Prostate gland (tissue), 2 donors: ENCODE measurements around the gene PCDH9. TPM values are rescaled to one million over a fixed set of nuclear protein-coding genes. Genes with fewer than 3 reads are reported as not detected.
"Not testable (repeated sequence)": the region's sequence is repeated elsewhere in the genome, so short reads cannot be mapped to it uniquely, and the experiment has no call there.

Experiments
- DNase-seq: peaks from one replicate; pipeline ENCODE4 v3.0.0-alpha.2; 2019; ENCODE audit warnings: low spot score
- H3K27ac ChIP-seq, 2 donors: fragments of 200-600 bp; sonication (generic); 2 replicates each; pipeline ENCODE4 v1.5.1; 2017 to 2019
- H3K27me3 ChIP-seq: fragments of 200-600 bp; sonication (generic); replicated peaks from 2 replicates; pipeline ENCODE4 v1.5.1; 2019; ENCODE audit not compliant: insufficient read depth
- H3K36me3 ChIP-seq, 2 donors: fragments of 200-600 bp; sonication (generic); 1 replicate in 1 of 2; 2 replicates in 1 of 2; pipeline versions ENCODE4 v1.5.1 to v1.8.1; 2017 to 2019
- H3K4me1 ChIP-seq: fragments of 200-600 bp; sonication (generic); replicated peaks from 2 replicates; pipeline ENCODE4 v1.5.1; 2019
- H3K4me3 ChIP-seq, 2 donors: fragments of 200-600 bp; sonication (generic); 2 replicates each; pipeline ENCODE4 v1.5.1; 2017 to 2019
- H3K9me3 ChIP-seq: fragments of 200-600 bp; sonication (generic); 2 replicates; pipeline ENCODE4 v1.5.1; 2017
- POLR2A ChIP-seq: fragments of 450-650 bp; IDR thresholded peaks from one replicate; pipeline ENCODE4 v1.6.1; 2016; ENCODE audit warnings: antibody characterized with exemption, mild to moderate bottlenecking
- POLR2AphosphoS5 ChIP-seq: sonication (generic); formaldehyde crosslinking; IDR thresholded peaks from one replicate; pipeline ENCODE4 v1.6.1; 2017; ENCODE audit warnings: antibody characterized with exemption
- WGBS: methylation state at CpG from one replicate; pipeline ENCODE4 v1.1.5; 2018; 5-methylcytosine and 5-hydroxymethylcytosine counted together
- intact Hi-C: fragments of 100-400 bp; cut with DNase I; formaldehyde crosslinking; loops from one replicate; pipeline ENCODE4 v1.14.2; 2022
- total RNA-seq, 2 donors: library from RNA; depleted of rRNA; stranded (reverse); fragments of >200 nt; gene quantifications; one replicate each; pipeline ENCODE4 v1.1.0, GENCODE V29; 2016
- TF ChIP-seq, protein P1 (sequence below), 4 experiments: fragments of 200-600 bp in 2 of 4; fragments of 450-650 bp in 2 of 4; sonication (generic) in 2 of 4; IDR thresholded peaks; 1 replicate in 3 of 4; 2 replicates in 1 of 4; pipeline ENCODE4 v1.5.1; 2016 to 2019; ENCODE audit warnings: antibody characterized with exemption in 4 of 4, mild to moderate bottlenecking in 2 of 4, moderate library complexity in 2 of 4

Gene PCDH9
- total RNA-seq, 2 donors from 2014 or later, result 1.8 to 5.5 TPM

DNA sequence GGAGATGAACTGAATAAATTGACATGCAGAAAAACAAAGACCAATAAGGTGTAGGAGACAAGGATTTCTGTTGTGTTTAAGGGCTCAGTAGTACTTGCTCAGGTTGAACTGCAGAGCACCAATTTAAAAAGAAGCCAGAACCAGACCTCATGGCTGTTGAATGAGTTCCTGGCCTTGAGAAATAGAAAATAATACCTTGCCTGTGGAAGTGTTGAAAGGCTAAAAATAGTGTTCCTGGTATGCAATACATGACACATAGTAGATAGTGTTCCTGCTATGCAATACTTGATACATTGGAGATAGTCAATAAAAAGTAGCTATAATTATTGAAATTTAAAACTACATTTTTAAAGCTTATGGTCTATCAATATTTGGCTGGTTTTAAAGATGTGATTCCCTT, 595.8 kb downstream of the PCDH9 start:
- no peaks in the 10 kb centered on the region for H3K27me3 ChIP-seq
- intact Hi-C loops, result no loop called here
- no peaks in the 10 kb centered on the region for H3K9me3 ChIP-seq
- no peak overlapping the region for H3K4me3 ChIP-seq
- H3K36me3 ChIP-seq, result no peaks in the 10 kb centered on the region
- DNase-seq, result no peak
- H3K4me1 ChIP-seq, result no peaks in the 10 kb centered on the region
- H3K27ac ChIP-seq, result no peak overlapping the region
- TF ChIP-seq POLR2A (no peak), POLR2AphosphoS5 (no peak)
- TF ChIP-seq, protein P1, sequence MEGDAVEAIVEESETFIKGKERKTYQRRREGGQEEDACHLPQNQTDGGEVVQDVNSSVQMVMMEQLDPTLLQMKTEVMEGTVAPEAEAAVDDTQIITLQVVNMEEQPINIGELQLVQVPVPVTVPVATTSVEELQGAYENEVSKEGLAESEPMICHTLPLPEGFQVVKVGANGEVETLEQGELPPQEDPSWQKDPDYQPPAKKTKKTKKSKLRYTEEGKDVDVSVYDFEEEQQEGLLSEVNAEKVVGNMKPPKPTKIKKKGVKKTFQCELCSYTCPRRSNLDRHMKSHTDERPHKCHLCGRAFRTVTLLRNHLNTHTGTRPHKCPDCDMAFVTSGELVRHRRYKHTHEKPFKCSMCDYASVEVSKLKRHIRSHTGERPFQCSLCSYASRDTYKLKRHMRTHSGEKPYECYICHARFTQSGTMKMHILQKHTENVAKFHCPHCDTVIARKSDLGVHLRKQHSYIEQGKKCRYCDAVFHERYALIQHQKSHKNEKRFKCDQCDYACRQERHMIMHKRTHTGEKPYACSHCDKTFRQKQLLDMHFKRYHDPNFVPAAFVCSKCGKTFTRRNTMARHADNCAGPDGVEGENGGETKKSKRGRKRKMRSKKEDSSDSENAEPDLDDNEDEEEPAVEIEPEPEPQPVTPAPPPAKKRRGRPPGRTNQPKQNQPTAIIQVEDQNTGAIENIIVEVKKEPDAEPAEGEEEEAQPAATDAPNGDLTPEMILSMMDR (IDR thresholded peaks at IDR 0.05), result no peak

DNA sequence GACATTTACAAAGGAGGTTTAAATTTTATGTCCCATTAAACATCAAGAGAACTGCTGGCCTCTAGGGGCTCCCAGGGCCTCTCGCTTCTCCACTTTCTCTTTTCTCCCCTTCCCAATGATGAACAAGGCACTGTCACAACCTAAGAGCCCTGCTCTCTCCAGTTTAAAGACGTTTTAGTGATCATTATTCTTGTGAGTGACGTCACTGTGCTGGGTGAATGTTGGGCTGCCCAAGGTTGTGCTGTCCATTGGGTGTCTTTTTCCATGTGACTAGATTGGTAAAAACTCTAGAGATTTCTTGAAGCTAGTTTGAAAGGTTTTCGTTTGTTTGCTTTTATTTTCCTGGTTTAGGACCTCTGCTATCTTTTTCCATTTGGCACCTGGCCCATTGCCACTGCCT, 602.6 kb downstream of the PCDH9 start:
- no peaks in the 10 kb centered on the region for H3K27me3 ChIP-seq
- H3K27ac ChIP-seq, result no peak overlapping the region
- no peaks in the 10 kb centered on the region for H3K4me1 ChIP-seq
- H3K9me3 ChIP-seq, result no peaks in the 10 kb centered on the region
- 67% methylated on average over 4 of the region's 4 CpGs for WGBS
- intact Hi-C loops, result no loop called here
- no peaks in the 10 kb centered on the region for H3K36me3 ChIP-seq
- H3K4me3 ChIP-seq, result no peak overlapping the region
- no peak for DNase-seq
- TF ChIP-seq, protein P1 (IDR thresholded peaks at IDR 0.05), result no peak
- TF ChIP-seq POLR2AphosphoS5 (no peak), POLR2A (no peak)

DNA sequence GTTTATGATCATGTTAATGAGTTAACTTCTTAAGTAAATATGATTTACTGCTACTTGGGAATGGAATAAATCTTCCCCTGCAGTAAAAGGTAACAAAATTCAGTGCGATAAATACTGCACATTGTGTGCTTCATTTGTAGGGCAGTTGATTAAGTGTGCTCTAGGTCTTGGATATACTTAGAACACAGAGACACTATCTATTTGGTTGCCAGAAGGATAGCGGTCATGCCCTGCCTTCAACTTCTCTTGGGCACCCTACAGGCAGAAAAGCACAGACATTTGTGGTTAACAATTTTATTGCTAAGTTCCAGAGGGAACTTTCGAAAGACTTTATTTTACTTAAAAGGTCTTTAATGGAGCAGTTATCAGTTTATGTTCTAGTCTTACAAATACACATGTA, 605.8 kb downstream of the PCDH9 start:
- Histone ChIP-seq H3K36me3 (no peaks in the 10 kb centered on the region), H3K27me3 (no peaks in the 10 kb centered on the region), H3K27ac (no peak overlapping the region), H3K4me3 (no peak overlapping the region), H3K4me1 (no peaks in the 10 kb centered on the region), H3K9me3 (no peaks in the 10 kb centered on the region)
- no peak for DNase-seq
- intact Hi-C loops, result no loop called here
- TF ChIP-seq POLR2A (no peak), POLR2AphosphoS5 (no peak)
- TF ChIP-seq, protein P1 (IDR thresholded peaks at IDR 0.05), result no peak
- WGBS, result 60% methylated on average over 3 of the region's 3 CpGs

DNA sequence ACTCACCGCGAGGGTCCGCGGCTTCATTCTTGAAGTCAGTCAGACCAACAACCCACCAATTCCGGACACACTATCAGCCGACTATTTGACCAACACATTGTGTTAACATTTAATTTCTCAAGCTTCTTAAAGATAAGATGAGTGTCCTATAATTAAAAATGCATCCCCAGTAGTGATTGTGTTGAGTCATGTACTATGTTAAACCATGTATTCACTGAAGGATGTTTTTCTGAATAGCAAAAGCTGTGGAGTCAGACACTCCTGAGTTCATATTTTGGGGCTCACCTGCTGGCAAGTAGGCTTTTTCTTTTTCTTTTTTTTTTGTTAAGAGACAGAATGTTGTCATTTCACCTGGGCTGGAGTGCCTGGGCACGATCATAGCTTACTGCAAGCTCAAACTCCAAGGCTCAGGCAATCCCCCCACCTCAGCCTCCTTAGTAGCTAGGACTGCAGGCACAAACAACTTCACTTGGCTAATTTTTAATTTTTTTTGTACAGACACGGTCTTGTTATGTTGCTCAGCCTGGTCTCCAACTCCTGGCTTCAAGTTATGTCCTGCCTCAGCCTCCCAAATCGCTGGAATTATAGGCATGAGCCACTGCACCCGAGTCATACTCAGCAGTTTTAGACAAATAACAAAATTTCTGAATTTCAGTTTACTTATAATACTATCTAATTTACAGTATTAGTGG, 606.9 kb downstream of the PCDH9 start:
- Histone ChIP-seq H3K9me3 (no peaks in the 10 kb centered on the region), H3K27ac (no peak overlapping the region), H3K4me1 (no peaks in the 10 kb centered on the region), H3K27me3 (no peaks in the 10 kb centered on the region), H3K36me3 (no peaks in the 10 kb centered on the region), H3K4me3 (no peak overlapping the region)
- 91% methylated on average over 10 of the region's 10 CpGs for WGBS
- no peak for DNase-seq
- intact Hi-C loops, result no loop called here
- TF ChIP-seq POLR2AphosphoS5, result no peak
- no peak for TF ChIP-seq POLR2A
- TF ChIP-seq, protein P1 (IDR thresholded peaks at IDR 0.05), result no peak

DNA sequence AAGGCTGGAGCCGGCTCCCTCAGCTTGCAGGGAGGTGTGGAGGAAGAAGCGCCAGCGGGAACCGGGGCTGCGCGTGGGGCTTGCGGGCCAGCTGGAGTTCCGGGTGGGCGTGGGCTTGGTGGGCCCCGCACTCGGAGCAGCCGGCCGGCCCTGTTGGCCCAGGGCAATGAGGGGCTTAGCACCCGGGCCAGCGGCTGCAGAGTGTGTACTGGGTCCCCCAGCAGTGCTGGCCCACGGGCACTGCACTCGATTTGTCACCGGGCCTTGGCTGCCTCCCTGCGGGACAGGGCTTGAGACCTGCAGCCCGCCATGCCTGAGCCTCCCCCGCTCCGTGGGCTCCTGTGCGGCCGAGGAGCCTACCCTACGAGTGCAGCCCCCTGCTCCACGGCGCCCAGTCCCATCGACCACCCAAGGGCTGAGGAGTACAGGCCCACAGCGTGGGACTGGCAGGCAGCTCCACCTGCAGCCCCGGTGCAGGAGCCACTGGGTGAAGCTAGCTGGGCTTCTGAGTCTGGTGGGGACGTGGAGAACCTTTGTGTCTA, 608.2 kb downstream of the PCDH9 start:
- H3K27me3 ChIP-seq, H3K36me3 ChIP-seq, H3K9me3 ChIP-seq, H3K27ac ChIP-seq, H3K4me3 ChIP-seq, H3K4me1 ChIP-seq, DNase-seq, intact Hi-C loops: not testable (repeated sequence)
- WGBS, result 96% methylated on average over 28 of the region's 31 CpGs
